CD14-positive monocyte (primary cell): ENCODE data around the gene GSC. TPM values are rescaled to one million over a fixed set of nuclear protein-coding genes. Genes with fewer than 3 reads are reported as not detected.

Experiments
- DNase-seq, 3 donors: peaks; one replicate each; pipeline ENCODE4 v3.0.0-alpha.2; 2011 to 2022
- H2AFZ ChIP-seq: 2 replicates; pipeline ENCODE4 v1.6.0; 2012; ENCODE audit warnings: mild to moderate bottlenecking, low read depth, low read length, inconsistent platforms; ENCODE audit not compliant: insufficient read depth, poor library complexity, severe bottlenecking
- H3K27ac ChIP-seq, 2 donors: 1 replicate in 1 of 2; 2 replicates in 1 of 2; pipeline ENCODE4 v1.5.1; 2012 to 2013; ENCODE audit warnings: low read length in 2 of 2, control low read depth in 1 of 2, inconsistent platforms in 1 of 2, low read depth in 1 of 2, mild to moderate bottlenecking in 1 of 2
- H3K27me3 ChIP-seq, 2 donors: one replicate each; pipeline versions ENCODE4 v1.6.0 to v1.6.1; 2011 to 2013; ENCODE audit warnings: low read length in 2 of 2; ENCODE audit not compliant: control insufficient read depth in 2 of 2, insufficient read depth in 2 of 2
- H3K36me3 ChIP-seq, 2 donors: replicated peaks in 1 of 2; 1 replicate in 1 of 2; 2 replicates in 1 of 2; pipeline versions ENCODE4 v1.5.1 to v1.6.1; 2012 to 2013; ENCODE audit warnings: low read length in 2 of 2, control low read depth in 1 of 2, inconsistent platforms in 1 of 2, mild to moderate bottlenecking in 1 of 2; ENCODE audit not compliant: insufficient read depth in 2 of 2, control insufficient read depth in 1 of 2
- H3K4me1 ChIP-seq, 2 donors: 1 replicate in 1 of 2; 2 replicates in 1 of 2; pipeline versions ENCODE4 v1.5.1 to v1.6.1; 2012 to 2013; ENCODE audit warnings: low read length in 2 of 2, control low read depth in 1 of 2, inconsistent platforms in 1 of 2, mild to moderate bottlenecking in 1 of 2, moderate library complexity in 1 of 2; ENCODE audit not compliant: insufficient read depth in 2 of 2, control insufficient read depth in 1 of 2
- H3K4me2 ChIP-seq: replicated peaks from 2 replicates; pipeline ENCODE3; 2012; ENCODE audit warnings: low read length, moderate library complexity, mild to moderate bottlenecking; ENCODE audit not compliant: poor library complexity, severe bottlenecking; ENCODE audit errors: extremely low read depth
- H3K4me3 ChIP-seq, 3 experiments: fragments of 200-600 bp in 1 of 3; sonication (generic) in 1 of 3; replicated peaks in 1 of 3; 1 replicate in 2 of 3; 2 replicates in 1 of 3; pipeline ENCODE4 v1.5.1; 2011 to 2013; ENCODE audit warnings: low read length in 3 of 3, mild to moderate bottlenecking in 3 of 3, control low read depth in 2 of 3, low read depth in 2 of 3, inconsistent platforms in 1 of 3, moderate library complexity in 1 of 3
- H3K79me2 ChIP-seq: 2 replicates; pipeline ENCODE4 v1.6.0; 2012; ENCODE audit warnings: mild to moderate bottlenecking, control low read depth, inconsistent platforms, low read length, moderate library complexity; ENCODE audit not compliant: insufficient read depth
- H3K9ac ChIP-seq: 2 replicates; pipeline ENCODE4 v1.6.0; 2017; ENCODE audit warnings: low read length, mild to moderate bottlenecking; ENCODE audit not compliant: insufficient read depth, poor library complexity, severe bottlenecking
- H3K9me3 ChIP-seq, 2 donors: replicated peaks in 1 of 2; 1 replicate in 1 of 2; 2 replicates in 1 of 2; pipeline versions ENCODE4 v1.5.1 to v1.6.1; 2012 to 2013; ENCODE audit warnings: low read length in 2 of 2, control low read depth in 1 of 2; ENCODE audit not compliant: control insufficient read depth in 1 of 2, insufficient read depth in 1 of 2
- H4K20me1 ChIP-seq: 2 replicates; pipeline ENCODE4 v1.6.0; 2012; ENCODE audit warnings: mild to moderate bottlenecking, low read length, control low read depth, moderate library complexity; ENCODE audit not compliant: insufficient read depth
- H3K27ac Mint-ChIP-seq, 7 donors: one replicate each; pipeline ENCODE4 v1.8.0; 2020; ENCODE audit warnings: mild to moderate bottlenecking in 7 of 7, mixed read lengths in 7 of 7, moderate library complexity in 6 of 7, inconsistent platforms in 2 of 7
- H3K27me3 Mint-ChIP-seq, 3 donors: one replicate each; pipeline ENCODE4 v1.8.0; 2021 to 2022; ENCODE audit warnings: low read depth in 3 of 3, mild to moderate bottlenecking in 3 of 3, mixed read lengths in 3 of 3, moderate library complexity in 3 of 3, inconsistent platforms in 1 of 3
- H3K36me3 Mint-ChIP-seq, 2 donors: one replicate each; pipeline ENCODE4 v1.8.0; 2020; ENCODE audit warnings: mixed read lengths in 2 of 2, inconsistent platforms in 1 of 2, mild to moderate bottlenecking in 1 of 2
- H3K4me1 Mint-ChIP-seq: one replicate; pipeline ENCODE4 v1.8.0; 2020; ENCODE audit warnings: mild to moderate bottlenecking, mixed read lengths
- H3K4me3 Mint-ChIP-seq, 2 donors: one replicate each; pipeline ENCODE4 v1.8.0; 2020; ENCODE audit warnings: mild to moderate bottlenecking in 2 of 2, mixed read lengths in 2 of 2, moderate library complexity in 1 of 2
- H3K9me3 Mint-ChIP-seq, 7 donors: one replicate each; pipeline ENCODE4 v1.8.0; 2020 to 2022; ENCODE audit warnings: mixed read lengths in 7 of 7, mild to moderate bottlenecking in 6 of 7, moderate library complexity in 6 of 7, inconsistent platforms in 2 of 7
- WGBS: methylation state at CpG from one replicate; pipeline ENCODE4 v1.1.5; 2013; ENCODE audit warnings: missing lambda C conversion rate; ENCODE audit not compliant: insufficient coverage; 5-methylcytosine and 5-hydroxymethylcytosine counted together
- intact Hi-C, 2 donors: fragments of 100-400 bp; cut with micrococcal nuclease; formaldehyde crosslinking; loops; one replicate each; pipeline versions ENCODE4 v1.15.0 to v1.15.1; 2023
- polyA plus RNA-seq, 3 donors: library from polyadenylated mRNA; depleted of rRNA in 1 of 3; unstranded in 2 of 3; stranded (reverse) in 1 of 3; fragments of 300-500 nt in 2 of 3; fragments of >200 nt in 1 of 3; fragmentation: Illumina TruSeq in 2 of 3; gene quantifications; 1 replicate in 2 of 3; 2 replicates in 1 of 3; pipeline ENCODE4 v1.2.3, GENCODE V29; 2012 to 2021
- TF ChIP-seq, protein P1 (sequence below): fragments of 200-600 bp; IDR thresholded peaks from one replicate; pipeline ENCODE4 v1.8.0; 2022; ENCODE audit warnings: antibody characterized with exemption, mild to moderate bottlenecking

Gene GSC
- polyA plus RNA-seq, 3 donors: not detected

- Mint-ChIP-seq H3K4me1 (no peaks in the 10 kb centered on the region), H3K36me3 (no peaks in the 10 kb centered on the region), H3K27me3 (peaks cover 8 to 13% (median 8%) of the 10 kb centered on the region in 3 donors), H3K27ac (no peak overlapping the region), H3K4me3 (no peak overlapping the region), H3K9me3 (peaks cover 0 to 2% (median 0%) of the 10 kb centered on the region in 7 donors)
- H3K4me1 ChIP-seq: no peaks in the 10 kb centered on the region
- H3K79me2 ChIP-seq: no peaks in the 10 kb centered on the region
- H3K27ac ChIP-seq: no peak overlapping the region
- H3K9me3 ChIP-seq: no peaks in the 10 kb centered on the region
- WGBS: 83% methylated on average over 1 of the region's 3 CpGs
- no peak overlapping the region for H2AFZ ChIP-seq
- intact Hi-C loops: no loop called here
- H3K9ac ChIP-seq: no peak overlapping the region
- H3K4me2 ChIP-seq: no peak overlapping the region
- TF ChIP-seq, protein P1, sequence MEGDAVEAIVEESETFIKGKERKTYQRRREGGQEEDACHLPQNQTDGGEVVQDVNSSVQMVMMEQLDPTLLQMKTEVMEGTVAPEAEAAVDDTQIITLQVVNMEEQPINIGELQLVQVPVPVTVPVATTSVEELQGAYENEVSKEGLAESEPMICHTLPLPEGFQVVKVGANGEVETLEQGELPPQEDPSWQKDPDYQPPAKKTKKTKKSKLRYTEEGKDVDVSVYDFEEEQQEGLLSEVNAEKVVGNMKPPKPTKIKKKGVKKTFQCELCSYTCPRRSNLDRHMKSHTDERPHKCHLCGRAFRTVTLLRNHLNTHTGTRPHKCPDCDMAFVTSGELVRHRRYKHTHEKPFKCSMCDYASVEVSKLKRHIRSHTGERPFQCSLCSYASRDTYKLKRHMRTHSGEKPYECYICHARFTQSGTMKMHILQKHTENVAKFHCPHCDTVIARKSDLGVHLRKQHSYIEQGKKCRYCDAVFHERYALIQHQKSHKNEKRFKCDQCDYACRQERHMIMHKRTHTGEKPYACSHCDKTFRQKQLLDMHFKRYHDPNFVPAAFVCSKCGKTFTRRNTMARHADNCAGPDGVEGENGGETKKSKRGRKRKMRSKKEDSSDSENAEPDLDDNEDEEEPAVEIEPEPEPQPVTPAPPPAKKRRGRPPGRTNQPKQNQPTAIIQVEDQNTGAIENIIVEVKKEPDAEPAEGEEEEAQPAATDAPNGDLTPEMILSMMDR: no peak
- no peaks in the 10 kb centered on the region for H4K20me1 ChIP-seq
- H3K4me3 ChIP-seq: no peak overlapping the region
- no peaks in the 10 kb centered on the region for H3K36me3 ChIP-seq
- H3K27me3 ChIP-seq: no peaks in the 10 kb centered on the region
- no peak for DNase-seq
Observed at GRCh38 chr14:94746131-94746530, 23.8 kb downstream of the GSC start.

GRCh38 chr14:94738751-94739150, 31.2 kb downstream of the GSC start:
- no peak overlapping the region for H3K4me2 ChIP-seq
- 90% methylated on average over 1 of the region's 5 CpGs for WGBS
- no peak overlapping the region for H2AFZ ChIP-seq
- Mint-ChIP-seq H3K36me3 (no peaks in the 10 kb centered on the region), H3K27me3 (peaks cover 6 to 14% (median 8%) of the 10 kb centered on the region in 3 donors), H3K4me1 (no peaks in the 10 kb centered on the region), H3K9me3 (peaks cover 0 to 2% (median 0%) of the 10 kb centered on the region in 7 donors), H3K27ac (no peak overlapping the region), H3K4me3 (no peak overlapping the region)
- intact Hi-C loops: no loop called here
- no peak overlapping the region for H3K9ac ChIP-seq
- DNase-seq: no peak
- no peaks in the 10 kb centered on the region for H3K36me3 ChIP-seq
- H3K4me1 ChIP-seq: no peaks in the 10 kb centered on the region
- TF ChIP-seq, protein P1: no peak
- H3K27ac ChIP-seq: no peak overlapping the region
- H3K79me2 ChIP-seq: no peaks in the 10 kb centered on the region
- H3K4me3 ChIP-seq: no peak overlapping the region
- H3K27me3 ChIP-seq: no peaks in the 10 kb centered on the region
- no peaks in the 10 kb centered on the region for H4K20me1 ChIP-seq
- no peaks in the 10 kb centered on the region for H3K9me3 ChIP-seq
